ENCODE measurements around the gene AGAP3. TPM values are rescaled to one million over a fixed set of nuclear protein-coding genes. Genes with fewer than 3 reads are reported as not detected.

The AGAP3 gene
- total RNA-seq, 4 donors from 2014 or later: 34.6 to 53.0 (median 47.9) TPM

- no peak for TF ChIP-seq CTCF (IDR thresholded peaks at IDR 0.05)
- no peak for ATAC-seq (ENCODE audit: low FRiP score)
- DNase-seq (ENCODE audit: low spot score): no peak
Observed at GRCh38 chr7:151068069-151068773, 18.1 kb upstream of the AGAP3 start.

- no peak for TF ChIP-seq CTCF (IDR thresholded peaks at IDR 0.05)
- no peak for ATAC-seq (ENCODE audit: low FRiP score)
- DNase-seq (ENCODE audit: low spot score): no peak
Observed at GRCh38 chr7:151069841-151070573, 16.3 kb upstream of the AGAP3 start.

GRCh38 chr7:151070574-151070960 lies 15.7 kb upstream of the AGAP3 start:
- no peak for DNase-seq (ENCODE audit: low spot score)
- no peak for ATAC-seq (ENCODE audit: low FRiP score)
- TF ChIP-seq CTCF (IDR thresholded peaks at IDR 0.05): no peak

- no peak for ATAC-seq (ENCODE audit: low FRiP score)
- no peak for TF ChIP-seq CTCF (IDR thresholded peaks at IDR 0.05)
- no peak for DNase-seq (ENCODE audit: low spot score)
Observed at GRCh38 chr7:151071032-151071866, 15.0 kb upstream of the AGAP3 start.

GRCh38 chr7:151073990-151074389 lies 12.3 kb upstream of the AGAP3 start:
- no peak for TF ChIP-seq CTCF (IDR thresholded peaks at IDR 0.05)
- no peak for DNase-seq (ENCODE audit: low spot score)
- no peak for ATAC-seq (ENCODE audit: low FRiP score)

- no peak for ATAC-seq (ENCODE audit: low FRiP score)
- DNase-seq (ENCODE audit: low spot score): no peak
- no peak for TF ChIP-seq CTCF (IDR thresholded peaks at IDR 0.05)
Observed at GRCh38 chr7:151074817-151075661, 11.2 kb upstream of the AGAP3 start.

Measured in omental fat pad (tissue), 4 donors.